IPS-18a (cell line): Measurements from ENCODE around the gene LECT2.

Source experiments
- H3K27ac ChIP-seq: one replicate; pipeline ENCODE4 v1.5.1; 2013; ENCODE audit warnings: low read length
- H3K27me3 ChIP-seq: one replicate; pipeline ENCODE4 v1.6.1; 2013; ENCODE audit warnings: mild to moderate bottlenecking, low read length; ENCODE audit not compliant: control insufficient read depth, insufficient read depth
- H3K36me3 ChIP-seq: one replicate; pipeline ENCODE4 v1.6.1; 2013; ENCODE audit warnings: low read depth, low read length; ENCODE audit not compliant: control insufficient read depth
- H3K4me1 ChIP-seq: one replicate; pipeline ENCODE4 v1.6.1; 2013; ENCODE audit warnings: low read depth, low read length; ENCODE audit not compliant: control insufficient read depth
- H3K4me3 ChIP-seq: one replicate; pipeline ENCODE4 v1.5.1; 2013; ENCODE audit warnings: low read length
- H3K9ac ChIP-seq: one replicate; pipeline ENCODE4 v1.6.1; 2013; ENCODE audit warnings: mild to moderate bottlenecking, low read length, moderate library complexity
- H3K9me3 ChIP-seq: one replicate; pipeline ENCODE4 v1.6.1; 2013; ENCODE audit warnings: low read depth, low read length; ENCODE audit not compliant: control insufficient read depth

The LECT2 gene

GRCh38 chr5:135993335-135993879 lies 38.6 kb upstream of the LECT2 start:
- Histone ChIP-seq H3K4me1 (no peaks in the 10 kb centered on the region), H3K36me3 (no peaks in the 10 kb centered on the region), H3K9ac (no peak overlapping the region), H3K27me3 (no peaks in the 10 kb centered on the region), H3K27ac (no peak overlapping the region), H3K4me3 (no peak overlapping the region), H3K9me3 (no peaks in the 10 kb centered on the region)

GRCh38 chr5:135991429-135991828 lies 36.6 kb upstream of the LECT2 start:
- no peaks in the 10 kb centered on the region for H3K27me3 ChIP-seq
- no peak overlapping the region for H3K4me3 ChIP-seq
- no peaks in the 10 kb centered on the region for H3K36me3 ChIP-seq
- no peak overlapping the region for H3K27ac ChIP-seq
- H3K4me1 ChIP-seq: no peaks in the 10 kb centered on the region
- no peak overlapping the region for H3K9ac ChIP-seq
- H3K9me3 ChIP-seq: no peaks in the 10 kb centered on the region

- no peak overlapping the region for H3K9ac ChIP-seq
- no peaks in the 10 kb centered on the region for H3K9me3 ChIP-seq
- H3K36me3 ChIP-seq: no peaks in the 10 kb centered on the region
- no peaks in the 10 kb centered on the region for H3K4me1 ChIP-seq
- H3K4me3 ChIP-seq: no peak overlapping the region
- no peaks in the 10 kb centered on the region for H3K27me3 ChIP-seq
- no peak overlapping the region for H3K27ac ChIP-seq
Measured at GRCh38 chr5:135990528-135991255, 35.9 kb upstream of the LECT2 start.

- Histone ChIP-seq H3K9ac (no peak overlapping the region), H3K4me3 (no peak overlapping the region), H3K36me3 (no peaks in the 10 kb centered on the region), H3K4me1 (no peaks in the 10 kb centered on the region), H3K9me3 (no peaks in the 10 kb centered on the region), H3K27ac (no peak overlapping the region), H3K27me3 (no peaks in the 10 kb centered on the region)
Measured at GRCh38 chr5:135989686-135990085, 34.9 kb upstream of the LECT2 start.

- Histone ChIP-seq H3K27me3 (no peaks in the 10 kb centered on the region), H3K27ac (no peak overlapping the region), H3K4me1 (no peaks in the 10 kb centered on the region), H3K4me3 (no peak overlapping the region), H3K9ac (no peak overlapping the region), H3K36me3 (no peaks in the 10 kb centered on the region), H3K9me3 (no peaks in the 10 kb centered on the region)
Measured at GRCh38 chr5:135988546-135988945, 33.8 kb upstream of the LECT2 start.

GRCh38 chr5:135986891-135987401 lies 32.2 kb upstream of the LECT2 start:
- H3K27me3 ChIP-seq: no peaks in the 10 kb centered on the region
- H3K9me3 ChIP-seq: no peaks in the 10 kb centered on the region
- H3K4me1 ChIP-seq: no peaks in the 10 kb centered on the region
- no peak overlapping the region for H3K9ac ChIP-seq
- no peaks in the 10 kb centered on the region for H3K36me3 ChIP-seq
- no peak overlapping the region for H3K27ac ChIP-seq
- no peak overlapping the region for H3K4me3 ChIP-seq

GRCh38 chr5:135986401-135986800 lies 31.6 kb upstream of the LECT2 start:
- H3K27ac ChIP-seq: no peak overlapping the region
- no peak overlapping the region for H3K9ac ChIP-seq

GRCh38 chr5:135985951-135986350 lies 31.2 kb upstream of the LECT2 start:
- H3K27me3 ChIP-seq: no peaks in the 10 kb centered on the region
- H3K9me3 ChIP-seq: no peaks in the 10 kb centered on the region
- no peaks in the 10 kb centered on the region for H3K36me3 ChIP-seq
- H3K27ac ChIP-seq: no peak overlapping the region
- no peaks in the 10 kb centered on the region for H3K4me1 ChIP-seq
- no peak overlapping the region for H3K4me3 ChIP-seq
- H3K9ac ChIP-seq: no peak overlapping the region

More at GRCh38 chr5:135986401-135986800, 31.6 kb upstream of the LECT2 start:
- Histone ChIP-seq H3K36me3 (no peaks in the 10 kb centered on the region), H3K9me3 (no peaks in the 10 kb centered on the region), H3K4me3 (no peak overlapping the region), H3K27me3 (no peaks in the 10 kb centered on the region), H3K4me1 (no peaks in the 10 kb centered on the region)

GRCh38 chr5:135980620-135981019 lies 25.8 kb upstream of the LECT2 start:
- Histone ChIP-seq H3K27me3 (no peaks in the 10 kb centered on the region), H3K9me3 (no peaks in the 10 kb centered on the region), H3K4me1 (peaks cover 6% of the 10 kb centered on the region), H3K9ac (no peak overlapping the region), H3K36me3 (no peaks in the 10 kb centered on the region), H3K27ac (no peak overlapping the region), H3K4me3 (no peak overlapping the region)

GRCh38 chr5:135979510-135979909 lies 24.7 kb upstream of the LECT2 start:
- H3K27me3 ChIP-seq: no peaks in the 10 kb centered on the region
- H3K9me3 ChIP-seq: no peaks in the 10 kb centered on the region
- no peaks in the 10 kb centered on the region for H3K36me3 ChIP-seq
- no peak overlapping the region for H3K27ac ChIP-seq
- H3K4me1 ChIP-seq: peaks cover 11% of the 10 kb centered on the region
- H3K4me3 ChIP-seq: no peak overlapping the region
- no peak overlapping the region for H3K9ac ChIP-seq

GRCh38 chr5:135978993-135979392 lies 24.2 kb upstream of the LECT2 start:
- no peaks in the 10 kb centered on the region for H3K9me3 ChIP-seq
- H3K36me3 ChIP-seq: no peaks in the 10 kb centered on the region
- no peak overlapping the region for H3K9ac ChIP-seq
- H3K27me3 ChIP-seq: no peaks in the 10 kb centered on the region
- peaks cover 11% of the 10 kb centered on the region for H3K4me1 ChIP-seq
- H3K4me3 ChIP-seq: no peak overlapping the region
- no peak overlapping the region for H3K27ac ChIP-seq

GRCh38 chr5:135978212-135978631 lies 23.4 kb upstream of the LECT2 start:
- Histone ChIP-seq H3K27me3 (no peaks in the 10 kb centered on the region), H3K36me3 (no peaks in the 10 kb centered on the region), H3K27ac (no peak overlapping the region), H3K4me1 (peaks cover 11% of the 10 kb centered on the region), H3K4me3 (no peak overlapping the region), H3K9me3 (no peaks in the 10 kb centered on the region), H3K9ac (no peak overlapping the region)
